HEK293T (cell line): ENCODE measurements around the gene CCSAP.

Experiments used
- SP1 ChIP-seq: fragments of 450-650 bp; IDR thresholded peaks from 2 replicates; pipeline ENCODE4 v1.6.1; 2017
- SUZ12 ChIP-seq: fragments of 450-650 bp; IDR thresholded peaks from 2 replicates; pipeline ENCODE4 v1.6.1; 2016; ENCODE audit warnings: mild to moderate bottlenecking

GRCh38 chr1:229368347-229368746 lies 25.5 kb upstream of the CCSAP start:
- TF ChIP-seq SUZ12 (no peak), SP1 (no peak)
